DMS 273 (cell line): ENCODE results near the gene LTF.
"Not testable (repeated sequence)": the region's sequence is repeated elsewhere in the genome, so short reads cannot be mapped to it uniquely, and the experiment has no call there.

Experiments used
- DNase-seq: peaks from one replicate; lab custom pipeline; 2025; ENCODE audit not compliant: unreplicated experiment; lab: John Stamatoyannopoulos, UW

LTF gene

DNA sequence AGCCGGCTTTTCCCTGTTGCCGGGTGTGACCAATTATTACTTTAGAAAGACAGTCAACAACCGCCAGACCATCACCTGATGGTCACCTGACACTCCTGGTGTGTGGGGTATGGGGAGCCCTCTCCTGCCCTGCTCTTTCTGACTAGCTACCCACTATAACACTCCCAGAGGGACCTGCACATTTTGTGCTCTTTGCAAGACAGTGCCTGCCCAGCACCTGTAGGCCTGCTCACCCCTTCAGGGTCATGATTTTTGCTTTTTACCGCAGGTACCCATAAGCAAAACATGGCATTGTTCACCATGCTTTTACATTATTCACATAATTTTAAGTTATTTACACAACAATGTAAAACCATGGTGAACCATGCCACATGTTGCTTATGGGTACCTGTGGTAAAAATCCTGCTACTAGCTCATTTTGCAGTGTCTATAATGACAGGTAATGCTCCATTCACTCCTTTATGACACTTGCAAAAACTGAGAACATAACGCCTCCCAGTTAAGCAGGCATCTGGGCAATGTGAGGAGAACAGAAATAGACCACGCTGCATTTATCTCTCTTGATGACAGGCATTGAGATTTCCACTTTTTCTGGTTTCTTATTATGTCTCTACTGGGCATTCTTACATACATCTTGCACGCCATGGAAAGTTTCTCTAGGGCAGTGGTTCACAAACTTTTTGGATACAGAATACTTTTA is 47.7 kb downstream of the LTF start:
- no peak for DNase-seq

DNA sequence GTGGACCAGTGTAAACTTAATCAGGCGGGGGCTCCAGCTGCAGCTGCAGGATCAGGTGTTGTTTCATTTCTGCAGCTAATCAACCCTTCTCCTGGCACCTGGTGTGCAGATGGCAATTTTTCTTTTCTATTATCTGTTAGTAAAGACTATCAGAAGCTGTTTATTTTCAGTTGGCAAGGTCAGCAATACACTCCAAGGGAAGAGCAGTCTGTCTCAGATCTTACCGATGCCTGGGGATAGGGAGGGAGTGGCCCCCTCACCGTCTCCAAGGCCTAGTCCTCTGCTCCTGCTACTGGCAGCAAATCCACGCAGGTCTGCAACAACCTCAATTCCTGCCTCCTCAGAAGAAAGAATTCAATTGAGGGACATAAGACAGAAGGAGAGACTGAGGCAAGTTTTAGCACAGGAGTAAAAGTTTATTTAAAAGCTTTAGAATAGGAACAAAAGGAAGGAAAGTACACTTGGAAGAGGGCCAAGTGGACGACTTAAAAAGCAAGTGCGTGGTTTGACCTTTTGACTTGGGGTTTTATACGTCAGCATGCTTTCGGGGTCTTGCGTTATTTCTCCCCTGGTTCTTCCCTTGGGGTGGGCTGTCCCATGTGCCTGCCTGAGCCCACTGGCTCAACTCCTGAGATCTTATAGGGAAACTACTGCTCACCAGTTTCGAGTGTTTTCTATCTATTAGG is 48.4 kb downstream of the LTF start:
- peak; percentile 30 for DNase-seq

DNA sequence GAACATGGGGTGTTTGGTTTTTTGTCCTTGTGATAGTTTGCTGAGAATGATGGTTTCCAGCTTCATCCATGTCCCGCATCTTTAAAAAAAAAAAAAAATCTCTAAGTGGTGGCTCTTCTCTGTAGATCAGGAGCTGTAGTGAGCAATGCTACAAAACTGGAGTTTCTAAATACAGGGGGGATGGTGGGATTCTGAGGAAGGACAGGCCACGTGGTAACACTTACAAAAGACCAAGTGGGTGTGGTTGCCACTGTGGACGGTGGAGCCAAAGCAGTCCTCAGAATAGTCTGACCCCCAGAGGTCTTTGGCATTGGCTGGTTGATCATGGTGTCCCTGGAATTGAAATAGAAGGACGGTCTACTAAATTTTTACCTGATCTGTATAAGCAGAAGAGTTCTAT is 50.0 kb downstream of the LTF start:
- DNase-seq, result no peak

DNA sequence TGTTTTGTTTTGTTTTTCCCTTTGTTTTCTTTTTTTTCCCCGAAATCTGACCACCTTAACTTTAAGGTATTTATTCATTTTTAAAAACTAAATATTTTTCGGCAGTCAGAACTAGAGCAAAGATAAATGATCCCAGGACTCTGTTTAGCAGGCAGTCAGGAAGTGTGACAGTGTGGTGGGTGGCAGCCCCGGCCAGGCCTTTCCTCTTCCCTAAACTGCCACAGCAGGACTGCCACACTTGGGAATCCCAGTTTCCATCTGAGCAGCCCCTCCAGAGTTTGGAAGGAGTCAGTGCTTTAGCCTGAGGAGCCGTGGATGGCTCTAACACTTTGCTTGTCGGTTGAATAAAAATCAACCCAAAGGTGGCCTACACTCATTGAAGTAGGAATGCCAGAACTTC is 50.8 kb downstream of the LTF start:
- DNase-seq, result no peak

DNA sequence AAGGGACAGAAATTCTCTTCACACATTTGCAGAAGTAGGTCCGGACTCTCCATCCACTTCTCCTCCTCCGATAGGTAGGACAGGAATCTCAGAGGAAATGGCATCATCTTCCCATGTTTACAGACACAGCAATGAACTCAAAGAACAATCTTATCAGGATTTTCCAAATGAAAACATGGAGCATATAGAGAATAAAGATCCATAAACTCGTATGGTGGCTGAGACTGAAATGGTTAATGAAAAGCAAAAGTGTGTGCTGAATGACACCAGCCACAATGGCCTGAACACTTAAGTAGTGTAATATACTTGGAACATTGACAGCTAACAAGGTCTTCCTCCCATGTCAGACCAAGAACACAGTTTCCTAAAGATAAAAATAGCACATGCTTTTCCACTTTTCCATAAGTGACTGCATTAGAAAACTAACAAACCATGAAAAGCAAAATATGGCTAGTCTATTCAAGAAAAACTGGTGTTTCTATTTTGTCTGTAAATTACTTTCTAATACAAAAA is 51.9 kb downstream of the LTF start:
- no peak for DNase-seq

DNA sequence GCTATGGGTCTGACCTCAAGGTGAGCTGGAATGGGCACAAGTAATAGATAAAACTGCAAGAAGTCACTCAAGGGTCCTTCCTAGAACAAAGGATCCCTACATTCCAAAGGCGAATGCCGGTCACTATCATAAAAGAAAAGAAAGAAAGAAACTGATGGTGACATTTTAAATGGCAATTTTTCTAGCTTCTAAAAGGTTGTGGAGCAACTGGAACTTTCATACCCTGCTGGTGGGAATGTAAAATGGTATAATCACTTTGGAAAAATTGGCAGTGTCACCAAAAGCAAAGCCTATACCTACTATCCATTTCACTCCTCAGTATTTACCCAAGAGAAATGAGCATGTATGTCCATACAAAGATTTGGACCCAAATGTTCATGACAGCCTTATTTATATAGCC is 53.4 kb downstream of the LTF start:
- DNase-seq, result no peak

DNA sequence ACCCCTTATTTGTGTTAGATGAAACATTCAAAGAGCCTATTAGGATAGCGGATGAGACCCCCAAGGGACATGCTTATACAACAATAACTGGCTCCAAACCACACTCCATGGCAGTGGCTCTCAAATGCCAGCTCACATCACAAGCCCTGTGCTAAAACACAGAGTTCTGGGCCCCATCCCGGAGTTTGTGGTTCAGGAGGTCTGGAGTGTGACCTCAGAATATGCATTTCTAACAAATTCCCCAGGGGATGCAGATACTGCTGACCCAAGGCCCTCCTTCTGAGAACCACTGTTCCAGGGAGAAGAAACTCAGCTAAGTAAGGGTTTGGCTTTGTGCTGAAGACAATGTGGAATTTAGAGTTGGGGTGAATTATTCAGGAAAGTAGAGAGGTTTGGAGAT is 54.0 kb downstream of the LTF start:
- no peak for DNase-seq

DNA sequence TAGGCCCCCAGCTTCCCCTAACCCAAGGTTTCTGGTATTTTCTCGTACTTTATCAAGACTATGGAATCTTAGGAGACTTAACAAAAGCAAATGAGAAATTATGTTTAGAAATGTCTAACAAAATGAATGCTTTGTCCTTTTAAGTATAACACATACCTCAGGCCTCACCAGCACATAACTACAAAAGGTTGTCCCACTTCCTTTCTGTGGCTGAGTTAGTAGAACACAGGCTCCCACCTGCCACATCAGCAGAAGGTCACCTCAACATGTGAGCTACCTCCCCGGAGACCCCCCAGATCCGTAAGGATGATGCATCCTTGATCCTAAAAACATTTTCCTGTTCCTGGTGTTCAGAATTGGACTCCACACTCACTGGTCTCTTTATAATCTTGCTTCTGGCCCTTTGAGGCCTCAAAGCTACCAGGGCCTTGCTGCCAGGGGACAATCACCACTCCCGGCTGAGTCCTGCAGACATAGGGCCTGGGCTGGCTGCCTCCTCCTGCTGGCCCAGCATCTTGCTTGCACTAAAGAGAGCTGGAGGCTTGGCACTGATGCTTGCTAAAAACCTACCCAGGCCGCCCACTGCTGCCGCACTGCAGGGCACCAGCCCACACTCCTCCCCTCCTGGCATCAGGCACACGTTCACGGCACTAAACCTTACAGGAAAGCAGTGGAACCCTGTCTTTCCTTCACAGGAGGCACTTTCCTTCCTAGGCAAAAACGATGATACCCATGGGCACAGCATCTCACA is 54.8 kb downstream of the LTF start:
- no peak for DNase-seq

DNA sequence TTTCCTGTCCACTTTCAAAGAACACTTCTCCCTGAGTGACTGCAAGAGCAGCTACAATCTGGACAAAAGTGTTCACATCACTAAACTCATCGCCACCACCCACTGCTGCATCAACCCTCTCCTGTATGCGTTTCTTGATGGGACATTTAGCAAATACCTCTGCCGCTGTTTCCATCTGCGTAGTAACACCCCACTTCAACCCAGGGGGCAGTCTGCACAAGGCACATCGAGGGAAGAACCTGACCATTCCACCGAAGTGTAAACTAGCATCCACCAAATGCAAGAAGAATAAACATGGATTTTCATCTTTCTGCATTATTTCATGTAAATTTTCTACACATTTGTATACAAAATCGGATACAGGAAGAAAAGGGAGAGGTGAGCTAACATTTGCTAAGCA is 55.9 kb downstream of the LTF start:
- DNase-seq, result no peak

DNA sequence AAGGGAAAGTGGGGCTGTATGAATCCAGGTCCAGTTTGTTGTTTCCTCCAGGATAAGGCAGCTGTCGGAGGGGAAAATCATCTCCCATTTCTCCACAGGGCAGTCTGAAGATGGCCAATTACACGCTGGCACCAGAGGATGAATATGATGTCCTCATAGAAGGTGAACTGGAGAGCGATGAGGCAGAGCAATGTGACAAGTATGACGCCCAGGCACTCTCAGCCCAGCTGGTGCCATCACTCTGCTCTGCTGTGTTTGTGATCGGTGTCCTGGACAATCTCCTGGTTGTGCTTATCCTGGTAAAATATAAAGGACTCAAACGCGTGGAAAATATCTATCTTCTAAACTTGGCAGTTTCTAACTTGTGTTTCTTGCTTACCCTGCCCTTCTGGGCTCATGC is 56.7 kb downstream of the LTF start:
- no peak for DNase-seq

DNA sequence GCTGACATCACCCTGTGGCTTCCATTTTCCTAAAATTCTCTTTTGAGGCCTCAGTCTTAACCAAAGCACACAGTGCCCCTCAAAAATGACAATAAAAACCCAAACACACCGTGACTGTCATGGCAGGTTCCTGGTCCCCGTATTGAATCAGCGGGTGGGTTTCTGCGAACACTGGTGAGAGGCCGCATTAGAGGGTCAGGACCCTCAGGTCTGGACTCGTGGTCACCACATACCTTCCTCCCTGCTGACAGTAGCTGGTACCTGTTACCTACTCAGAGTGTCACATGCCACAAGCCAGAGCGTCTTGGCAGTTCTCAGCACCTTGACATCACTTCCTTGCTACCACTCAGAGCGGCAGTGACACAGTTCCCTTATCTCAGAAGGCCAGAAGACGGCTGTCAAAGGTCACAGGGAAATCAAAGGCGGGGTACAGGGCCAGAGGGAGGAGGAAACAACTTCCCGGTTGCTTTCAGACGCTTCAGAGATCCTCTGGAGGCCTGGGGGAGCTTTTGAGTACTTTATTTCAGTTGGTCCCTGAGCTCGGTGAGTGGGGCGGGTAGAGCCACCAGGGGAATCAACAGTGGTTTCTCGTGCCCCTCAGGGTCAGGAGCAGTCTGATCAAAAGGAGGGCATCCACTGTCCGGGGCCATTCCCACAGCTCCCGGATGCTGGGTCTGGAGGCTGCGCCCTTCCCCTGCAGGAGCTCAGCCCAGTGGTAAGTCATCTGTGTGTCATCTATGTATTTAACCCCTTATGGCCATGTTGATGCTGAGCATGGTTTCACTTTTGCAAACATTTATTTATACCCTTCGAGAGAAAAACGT is 57.7 kb downstream of the LTF start, which contains the start of the genes CCR5AS and CCRL2:
Gene CCR5AS, minus strand, starts transcription at position 279 of the 824 bp plus-strand sequence.
Gene CCRL2, plus strand, starts transcription at position 472 of the 824 bp plus-strand sequence. CDS start 821 bp downstream, outside the sequence.
- DNase-seq, result no peak

DNA sequence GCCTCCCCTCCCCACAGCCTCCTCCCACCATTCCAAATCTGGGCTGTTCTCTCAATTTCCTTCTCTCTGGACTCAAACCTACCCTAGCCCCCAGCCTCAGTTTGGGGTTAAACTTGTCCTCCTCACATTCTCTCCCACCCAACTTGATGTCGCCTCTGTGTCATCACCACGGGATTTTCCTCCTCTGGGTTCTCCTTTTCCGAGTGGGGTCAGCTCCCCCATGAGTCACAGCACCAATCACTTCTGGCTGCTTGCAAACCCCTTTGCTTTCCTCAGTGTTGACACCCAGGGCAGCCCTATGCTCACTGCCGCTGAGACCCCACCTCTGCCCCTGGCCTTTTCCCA is 58.3 kb downstream of the LTF start:
- DNase-seq, result no peak

DNA sequence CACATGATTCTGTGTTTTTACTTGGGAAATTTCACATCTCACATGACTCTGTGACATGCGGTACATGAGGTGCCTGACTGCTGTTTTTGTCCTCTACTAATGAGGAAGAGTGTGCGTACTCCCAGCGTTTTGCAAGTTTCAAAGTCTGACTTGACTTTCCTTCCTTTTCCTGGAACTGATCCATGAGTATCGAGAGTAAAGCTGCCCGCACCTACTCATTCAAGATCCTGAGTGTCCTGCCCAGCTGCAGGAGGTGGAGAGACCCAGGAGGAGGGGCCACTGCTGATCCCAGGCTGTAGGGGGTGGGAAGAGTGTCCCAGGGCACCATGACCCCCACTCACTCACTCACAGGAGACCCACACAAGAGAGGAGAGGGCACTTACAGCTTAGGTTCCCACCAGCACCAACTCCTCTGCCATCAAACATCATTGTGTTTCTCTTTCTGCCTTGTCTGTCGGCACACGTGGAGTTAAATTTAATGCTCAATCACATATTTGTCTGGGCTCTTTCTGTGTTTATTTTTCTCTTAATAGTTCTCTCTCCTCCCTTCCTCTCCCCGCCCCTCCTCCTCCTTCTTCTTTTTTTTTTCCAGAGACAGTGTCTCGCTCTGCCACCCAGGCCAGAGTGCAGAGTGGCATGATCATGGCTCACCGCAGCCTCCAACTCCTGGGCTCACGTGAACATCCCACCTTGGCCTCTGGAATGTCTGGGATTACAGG is 59.2 kb downstream of the LTF start:
- no peak for DNase-seq

DNA sequence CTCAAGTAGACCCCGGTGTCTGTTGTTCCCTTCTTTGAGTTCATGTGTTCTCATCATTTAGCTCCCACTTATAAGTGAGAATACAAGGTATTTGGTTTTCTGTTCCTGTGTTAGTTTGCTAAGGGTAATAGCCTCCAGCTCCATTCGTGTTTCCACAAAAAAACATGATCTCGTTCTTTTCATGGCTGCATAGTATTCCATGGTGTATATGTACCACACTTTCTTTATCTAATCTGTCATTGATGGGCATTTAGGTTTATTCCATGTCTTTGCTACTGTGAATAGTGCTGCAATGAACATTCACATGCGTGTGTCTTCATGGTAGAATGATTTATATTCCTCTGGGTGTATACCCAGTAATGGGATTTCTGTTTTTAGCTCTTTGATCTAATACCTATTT is 61.8 kb downstream of the LTF start:
- DNase-seq, result not testable (repeated sequence)

DNA sequence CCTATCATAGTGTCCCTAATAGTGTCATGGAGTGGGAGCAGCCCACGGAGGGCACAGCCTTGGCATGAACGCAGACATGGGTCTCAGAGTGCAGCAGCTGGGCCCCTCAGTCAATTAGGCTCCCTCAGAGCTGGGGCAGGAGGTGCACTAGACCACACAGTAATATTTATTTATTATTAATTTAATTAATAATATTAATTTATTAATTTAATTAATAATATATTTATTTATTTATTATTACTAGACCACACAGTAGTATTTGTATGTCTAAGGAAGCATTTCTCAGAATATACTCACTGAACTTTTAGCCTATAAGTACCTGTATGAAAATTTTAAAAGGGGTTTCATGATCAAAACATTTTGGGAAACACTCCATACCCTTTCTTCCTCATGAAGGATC is 63.1 kb downstream of the LTF start:
- DNase-seq, result no peak

DNA sequence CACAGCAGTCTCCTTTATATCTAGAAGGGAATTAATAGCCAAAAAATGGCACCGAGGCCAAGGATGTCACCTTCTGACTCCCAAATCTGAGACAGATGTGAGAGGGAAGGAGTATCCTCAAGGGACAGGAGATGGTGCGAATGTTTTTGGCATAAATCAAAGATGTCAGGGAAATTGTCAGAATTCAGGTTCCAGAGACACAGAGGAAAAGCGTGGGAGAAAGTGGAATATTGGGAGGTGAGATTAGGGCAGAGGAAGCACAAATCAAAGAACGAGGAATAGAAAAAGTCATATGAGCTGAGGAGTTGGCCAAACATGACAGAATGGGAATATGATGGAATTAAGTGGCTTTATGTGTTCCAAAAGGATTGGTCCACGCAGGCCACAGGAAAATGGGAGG is 63.9 kb downstream of the LTF start:
- DNase-seq, result no peak

DNA sequence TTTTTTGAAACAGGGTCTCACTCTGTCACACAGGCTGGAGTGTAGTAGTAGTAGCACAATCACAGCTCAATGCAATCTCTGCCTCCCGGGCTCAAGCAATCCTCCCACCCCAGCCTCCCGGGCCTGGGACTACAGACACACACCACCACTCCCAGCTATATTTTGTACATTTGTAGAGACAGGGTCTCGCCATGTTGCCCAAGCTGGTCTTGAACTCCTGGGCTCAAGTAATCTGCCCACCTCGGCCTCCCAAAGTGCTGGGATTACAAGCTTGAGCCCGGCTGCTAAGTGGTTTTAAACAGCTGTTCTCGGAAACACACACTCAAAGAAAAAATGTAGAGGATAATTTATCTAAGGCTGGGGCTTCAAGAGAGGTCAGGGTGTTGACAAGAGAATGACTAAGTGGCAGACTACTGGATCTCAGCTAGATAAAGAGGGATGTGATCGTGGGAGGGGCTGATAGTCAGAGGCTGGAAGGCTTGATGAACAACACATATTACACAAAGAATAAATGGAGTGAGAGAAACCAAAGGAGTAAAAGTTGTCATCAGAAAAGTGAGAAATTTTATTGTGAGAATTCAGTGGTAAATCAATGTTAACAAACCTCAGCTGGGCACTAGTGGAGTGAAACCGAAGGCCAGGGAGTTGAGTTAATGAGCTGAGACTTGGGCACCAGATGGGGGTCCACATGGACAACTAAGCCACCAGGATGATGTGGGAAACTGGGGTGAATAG is 64.5 kb downstream of the LTF start:
- DNase-seq, result no peak

DNA sequence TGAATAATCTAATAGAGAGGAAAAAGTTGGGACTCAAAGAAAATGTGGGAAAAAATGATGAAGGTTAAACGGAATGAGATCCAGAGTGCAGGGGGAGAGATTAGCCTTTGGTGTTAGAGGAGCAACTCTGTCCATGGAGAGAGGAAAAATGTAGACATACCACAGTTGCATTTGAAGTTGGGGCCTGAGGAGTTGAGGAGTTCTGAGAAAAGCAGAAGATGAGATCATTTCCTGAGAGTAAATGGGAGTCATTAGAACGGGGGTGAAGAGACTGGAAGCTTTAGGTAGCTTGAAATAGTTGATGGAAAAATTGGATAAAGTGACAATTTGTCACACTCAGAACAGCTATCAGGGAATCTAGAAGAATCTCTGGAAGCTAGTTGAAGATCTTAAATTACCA is 65.1 kb downstream of the LTF start:
- DNase-seq, result no peak

DNA sequence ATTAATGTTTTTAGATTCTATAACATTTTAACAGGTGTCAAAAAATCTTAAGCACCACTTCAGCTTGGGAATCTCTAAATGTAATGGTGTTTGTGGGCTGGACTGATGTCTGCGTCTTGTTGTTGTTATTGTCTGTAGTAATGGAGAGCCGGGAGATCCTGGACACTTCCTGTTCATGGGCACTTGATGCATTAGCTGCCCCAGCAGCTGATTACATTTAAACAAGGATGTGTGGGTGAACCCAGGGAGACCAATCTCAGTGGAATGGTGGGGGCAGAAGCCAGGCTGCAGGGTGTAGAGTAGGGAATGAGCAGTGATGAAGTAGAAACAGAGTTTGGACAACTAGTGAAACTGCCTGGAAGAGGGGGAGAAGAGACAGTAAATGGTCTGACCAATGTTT is 65.6 kb downstream of the LTF start:
- DNase-seq, result no peak
